ENCODE results near the gene DRAXIN. TPM values are rescaled to one million over a fixed set of nuclear protein-coding genes. Genes with fewer than 3 reads are reported as not detected.

Gene DRAXIN
- polyA plus RNA-seq, 1 donor from 2014 or later: 33.5 TPM

DNA sequence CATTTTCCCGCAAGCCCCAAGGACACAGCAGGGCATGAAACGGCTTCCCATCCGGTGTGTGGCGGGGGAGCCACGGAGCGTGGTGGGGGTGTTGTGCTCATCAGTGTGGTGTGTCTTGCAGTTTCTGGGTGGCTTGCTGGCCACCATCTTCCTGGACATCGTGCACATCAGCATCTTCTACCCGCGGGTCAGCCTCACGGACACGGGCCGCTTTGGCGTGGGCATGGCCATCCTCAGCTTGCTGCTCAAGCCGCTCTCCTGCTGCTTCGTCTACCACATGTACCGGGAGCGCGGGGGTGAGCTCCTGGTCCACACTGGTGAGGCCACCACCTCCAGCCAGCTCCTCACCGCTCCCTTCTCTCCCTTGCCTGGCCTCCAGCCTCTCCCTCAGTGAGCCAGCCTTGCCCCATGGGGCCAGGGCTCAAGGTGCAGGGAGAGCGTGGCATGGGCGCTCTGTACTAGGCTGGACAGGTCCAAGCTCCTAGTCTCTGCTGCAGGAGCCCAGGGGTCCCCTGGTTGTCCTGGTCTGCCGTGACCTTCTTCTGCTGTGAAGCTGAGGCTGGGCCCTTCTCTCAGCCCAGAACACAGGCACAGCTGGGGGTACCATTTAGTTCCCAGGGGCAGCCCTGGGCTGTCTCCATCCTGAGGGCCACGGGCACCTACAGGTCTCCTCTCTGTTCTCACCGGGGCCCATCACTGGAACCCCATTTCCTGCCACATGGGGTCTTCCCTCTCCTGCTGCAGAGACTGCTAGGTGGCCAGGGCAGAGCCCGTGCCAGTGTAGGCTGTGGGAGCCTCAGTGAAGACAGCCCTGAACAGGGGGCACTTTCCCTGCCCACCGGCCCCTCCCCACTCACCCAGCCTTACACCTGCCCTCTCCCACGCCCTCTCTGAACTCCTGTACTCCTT lies 57.0 kb downstream of the DRAXIN start:
- H3K9me3 ChIP-seq (ENCODE audit: low read length): no peaks in the 10 kb centered on the region
- no peak overlapping the region for H3K27ac ChIP-seq (ENCODE audit: low read length)
- no peaks in the 10 kb centered on the region for H3K27me3 ChIP-seq (ENCODE audit: insufficient read depth, low read depth, low read length)
- TF ChIP-seq TAF1 (IDR thresholded peaks at IDR 0.05; ENCODE audit: low read depth) (no peak), EP300 (conservative IDR thresholded peaks at IDR 0.05; ENCODE audit: poor library complexity, severe bottlenecking) (no peak), RAD21 (conservative IDR thresholded peaks at IDR 0.05) (no peak), POLR2AphosphoS5 (IDR thresholded peaks at IDR 0.05) (no peak), MXI1 (conservative IDR thresholded peaks at IDR 0.05; ENCODE audit: poor library complexity, severe bottlenecking) (no peak), EZH2 (IDR thresholded peaks at IDR 0.05; ENCODE audit: borderline replicate concordance, insufficient read depth, low read length, poor library complexity, severe bottlenecking) (no peak), SMC3 (conservative IDR thresholded peaks at IDR 0.05; ENCODE audit: poor library complexity) (no peak)
- TF ChIP-seq, protein P1, sequence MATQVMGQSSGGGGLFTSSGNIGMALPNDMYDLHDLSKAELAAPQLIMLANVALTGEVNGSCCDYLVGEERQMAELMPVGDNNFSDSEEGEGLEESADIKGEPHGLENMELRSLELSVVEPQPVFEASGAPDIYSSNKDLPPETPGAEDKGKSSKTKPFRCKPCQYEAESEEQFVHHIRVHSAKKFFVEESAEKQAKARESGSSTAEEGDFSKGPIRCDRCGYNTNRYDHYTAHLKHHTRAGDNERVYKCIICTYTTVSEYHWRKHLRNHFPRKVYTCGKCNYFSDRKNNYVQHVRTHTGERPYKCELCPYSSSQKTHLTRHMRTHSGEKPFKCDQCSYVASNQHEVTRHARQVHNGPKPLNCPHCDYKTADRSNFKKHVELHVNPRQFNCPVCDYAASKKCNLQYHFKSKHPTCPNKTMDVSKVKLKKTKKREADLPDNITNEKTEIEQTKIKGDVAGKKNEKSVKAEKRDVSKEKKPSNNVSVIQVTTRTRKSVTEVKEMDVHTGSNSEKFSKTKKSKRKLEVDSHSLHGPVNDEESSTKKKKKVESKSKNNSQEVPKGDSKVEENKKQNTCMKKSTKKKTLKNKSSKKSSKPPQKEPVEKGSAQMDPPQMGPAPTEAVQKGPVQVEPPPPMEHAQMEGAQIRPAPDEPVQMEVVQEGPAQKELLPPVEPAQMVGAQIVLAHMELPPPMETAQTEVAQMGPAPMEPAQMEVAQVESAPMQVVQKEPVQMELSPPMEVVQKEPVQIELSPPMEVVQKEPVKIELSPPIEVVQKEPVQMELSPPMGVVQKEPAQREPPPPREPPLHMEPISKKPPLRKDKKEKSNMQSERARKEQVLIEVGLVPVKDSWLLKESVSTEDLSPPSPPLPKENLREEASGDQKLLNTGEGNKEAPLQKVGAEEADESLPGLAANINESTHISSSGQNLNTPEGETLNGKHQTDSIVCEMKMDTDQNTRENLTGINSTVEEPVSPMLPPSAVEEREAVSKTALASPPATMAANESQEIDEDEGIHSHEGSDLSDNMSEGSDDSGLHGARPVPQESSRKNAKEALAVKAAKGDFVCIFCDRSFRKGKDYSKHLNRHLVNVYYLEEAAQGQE (IDR thresholded peaks at IDR 0.05; ENCODE audit: borderline replicate concordance): no peak
- TF ChIP-seq, protein P2, sequence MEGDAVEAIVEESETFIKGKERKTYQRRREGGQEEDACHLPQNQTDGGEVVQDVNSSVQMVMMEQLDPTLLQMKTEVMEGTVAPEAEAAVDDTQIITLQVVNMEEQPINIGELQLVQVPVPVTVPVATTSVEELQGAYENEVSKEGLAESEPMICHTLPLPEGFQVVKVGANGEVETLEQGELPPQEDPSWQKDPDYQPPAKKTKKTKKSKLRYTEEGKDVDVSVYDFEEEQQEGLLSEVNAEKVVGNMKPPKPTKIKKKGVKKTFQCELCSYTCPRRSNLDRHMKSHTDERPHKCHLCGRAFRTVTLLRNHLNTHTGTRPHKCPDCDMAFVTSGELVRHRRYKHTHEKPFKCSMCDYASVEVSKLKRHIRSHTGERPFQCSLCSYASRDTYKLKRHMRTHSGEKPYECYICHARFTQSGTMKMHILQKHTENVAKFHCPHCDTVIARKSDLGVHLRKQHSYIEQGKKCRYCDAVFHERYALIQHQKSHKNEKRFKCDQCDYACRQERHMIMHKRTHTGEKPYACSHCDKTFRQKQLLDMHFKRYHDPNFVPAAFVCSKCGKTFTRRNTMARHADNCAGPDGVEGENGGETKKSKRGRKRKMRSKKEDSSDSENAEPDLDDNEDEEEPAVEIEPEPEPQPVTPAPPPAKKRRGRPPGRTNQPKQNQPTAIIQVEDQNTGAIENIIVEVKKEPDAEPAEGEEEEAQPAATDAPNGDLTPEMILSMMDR (IDR thresholded peaks at IDR 0.05; ENCODE audit: poor library complexity, severe bottlenecking): no peak
- no peak overlapping the region for H3K9ac ChIP-seq (ENCODE audit: low read length)
- no peaks in the 10 kb centered on the region for H3K9me2 ChIP-seq (ENCODE audit: insufficient read depth, low read length)
- H3K4me2 ChIP-seq (ENCODE audit: low read length): no peak overlapping the region
- H3K79me2 ChIP-seq (replicated peaks; ENCODE audit: insufficient read depth, low read length): no peaks in the 10 kb centered on the region
- no peaks in the 10 kb centered on the region for H4K20me1 ChIP-seq (ENCODE audit: insufficient read depth)
- H2AFZ ChIP-seq (ENCODE audit: low read depth, low read length): no peak overlapping the region
- H3K36me3 ChIP-seq (ENCODE audit: insufficient read depth, low read length): no peaks in the 10 kb centered on the region
- no peak overlapping the region for H3K4me3 ChIP-seq (ENCODE audit: low read length)
- H3F3A ChIP-seq (ENCODE audit: insufficient read depth, low read length, poor library complexity, severe bottlenecking): no peaks in the 10 kb centered on the region

DNA sequence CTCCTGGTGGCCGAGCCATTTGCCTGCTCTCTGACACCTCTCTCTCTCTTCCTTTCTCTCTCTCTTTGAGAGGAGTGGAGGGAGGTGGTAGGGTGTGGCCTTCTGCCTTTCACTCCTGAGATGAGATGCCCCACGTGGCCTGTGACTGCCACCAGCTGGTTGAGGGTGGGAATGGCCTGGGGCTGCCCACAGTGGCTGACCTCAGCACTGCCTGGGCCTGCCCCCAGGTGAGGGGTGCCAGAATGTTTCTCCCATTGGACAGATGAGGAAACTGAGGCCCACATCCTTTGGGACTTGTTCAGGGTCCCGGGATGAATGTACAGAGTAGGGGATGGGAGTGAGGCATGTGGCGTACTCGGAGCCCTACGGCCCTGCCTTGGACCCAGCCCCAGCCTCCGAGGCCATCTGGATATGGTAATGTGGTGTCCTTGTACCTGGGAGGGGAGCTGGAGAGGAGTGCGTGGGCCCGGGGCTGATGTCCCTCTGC lies 57.7 kb downstream of the DRAXIN start:
- Histone ChIP-seq H3K36me3 (ENCODE audit: insufficient read depth, low read length) (no peaks in the 10 kb centered on the region), H3K4me2 (ENCODE audit: low read length) (no peak overlapping the region), H3K27me3 (ENCODE audit: insufficient read depth, low read depth, low read length) (no peaks in the 10 kb centered on the region), H3K9ac (ENCODE audit: low read length) (no peak overlapping the region), H4K20me1 (ENCODE audit: insufficient read depth) (no peaks in the 10 kb centered on the region), H2AFZ (ENCODE audit: low read depth, low read length) (no peak overlapping the region), H3K4me3 (ENCODE audit: low read length) (no peak overlapping the region), H3K27ac (ENCODE audit: low read length) (no peak overlapping the region), H3K79me2 (replicated peaks; ENCODE audit: insufficient read depth, low read length) (no peaks in the 10 kb centered on the region), H3F3A (ENCODE audit: insufficient read depth, low read length, poor library complexity, severe bottlenecking) (no peaks in the 10 kb centered on the region), H3K9me2 (ENCODE audit: insufficient read depth, low read length) (no peaks in the 10 kb centered on the region), H3K9me3 (ENCODE audit: low read length) (no peaks in the 10 kb centered on the region)
- TF ChIP-seq RAD21 (conservative IDR thresholded peaks at IDR 0.05): no peak
- no peak for TF ChIP-seq POLR2AphosphoS5 (IDR thresholded peaks at IDR 0.05)
- TF ChIP-seq, protein P1 (IDR thresholded peaks at IDR 0.05; ENCODE audit: borderline replicate concordance): no peak
- no peak for TF ChIP-seq MXI1 (conservative IDR thresholded peaks at IDR 0.05; ENCODE audit: poor library complexity, severe bottlenecking)
- no peak for TF ChIP-seq TAF1 (IDR thresholded peaks at IDR 0.05; ENCODE audit: low read depth)
- TF ChIP-seq, protein P2 (IDR thresholded peaks at IDR 0.05; ENCODE audit: poor library complexity, severe bottlenecking): no peak
- TF ChIP-seq EP300 (conservative IDR thresholded peaks at IDR 0.05; ENCODE audit: poor library complexity, severe bottlenecking): no peak
- no peak for TF ChIP-seq SMC3 (conservative IDR thresholded peaks at IDR 0.05; ENCODE audit: poor library complexity)
- no peak for TF ChIP-seq EZH2 (IDR thresholded peaks at IDR 0.05; ENCODE audit: borderline replicate concordance, insufficient read depth, low read length, poor library complexity, severe bottlenecking)

Data from neural cell (in vitro differentiated cells).